GM18909 (cell line): Measurements from ENCODE around the gene ICAM1.
A peak's percentile ranks its signal among the peaks of the same experiment; 100 is the strongest.
"Not testable (repeated sequence)": the region's sequence is repeated elsewhere in the genome, so short reads cannot be mapped to it uniquely, and the experiment has no call there.

Experiments
- ATAC-seq: cut with Tn5 transposase; IDR thresholded peaks from one replicate; pipeline ENCODE4 v1.9.1; 2021; ENCODE audit warnings: mild to moderate bottlenecking; ENCODE audit not compliant: unreplicated experiment, poor library complexity

The ICAM1 gene

DNA sequence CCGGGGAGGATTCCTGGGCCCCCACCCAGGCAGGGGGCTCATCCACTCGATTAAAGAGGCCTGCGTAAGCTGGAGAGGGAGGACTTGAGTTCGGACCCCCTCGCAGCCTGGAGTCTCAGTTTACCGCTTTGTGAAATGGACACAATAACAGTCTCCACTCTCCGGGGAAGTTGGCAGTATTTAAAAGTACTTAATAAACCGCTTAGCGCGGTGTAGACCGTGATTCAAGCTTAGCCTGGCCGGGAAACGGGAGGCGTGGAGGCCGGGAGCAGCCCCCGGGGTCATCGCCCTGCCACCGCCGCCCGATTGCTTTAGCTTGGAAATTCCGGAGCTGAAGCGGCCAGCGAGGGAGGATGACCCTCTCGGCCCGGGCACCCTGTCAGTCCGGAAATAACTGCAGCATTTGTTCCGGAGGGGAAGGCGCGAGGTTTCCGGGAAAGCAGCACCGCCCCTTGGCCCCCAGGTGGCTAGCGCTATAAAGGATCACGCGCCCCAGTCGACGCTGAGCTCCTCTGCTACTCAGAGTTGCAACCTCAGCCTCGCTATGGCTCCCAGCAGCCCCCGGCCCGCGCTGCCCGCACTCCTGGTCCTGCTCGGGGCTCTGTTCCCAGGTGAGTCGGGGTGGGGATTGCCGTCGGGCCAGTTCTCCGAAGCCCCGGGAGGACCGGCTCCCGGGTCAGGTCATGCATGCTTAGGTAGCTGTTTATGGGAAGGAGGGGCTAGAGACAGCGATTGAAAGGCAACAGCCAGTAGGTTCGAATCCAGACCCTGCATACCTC is at the start of gene ICAM1:
ICAM1 (plus strand) TSS at position 505 of the 779 bp plus-strand sequence; CDS start at position 545, 40 bp downstream.
- peak; percentile 52 for ATAC-seq

DNA sequence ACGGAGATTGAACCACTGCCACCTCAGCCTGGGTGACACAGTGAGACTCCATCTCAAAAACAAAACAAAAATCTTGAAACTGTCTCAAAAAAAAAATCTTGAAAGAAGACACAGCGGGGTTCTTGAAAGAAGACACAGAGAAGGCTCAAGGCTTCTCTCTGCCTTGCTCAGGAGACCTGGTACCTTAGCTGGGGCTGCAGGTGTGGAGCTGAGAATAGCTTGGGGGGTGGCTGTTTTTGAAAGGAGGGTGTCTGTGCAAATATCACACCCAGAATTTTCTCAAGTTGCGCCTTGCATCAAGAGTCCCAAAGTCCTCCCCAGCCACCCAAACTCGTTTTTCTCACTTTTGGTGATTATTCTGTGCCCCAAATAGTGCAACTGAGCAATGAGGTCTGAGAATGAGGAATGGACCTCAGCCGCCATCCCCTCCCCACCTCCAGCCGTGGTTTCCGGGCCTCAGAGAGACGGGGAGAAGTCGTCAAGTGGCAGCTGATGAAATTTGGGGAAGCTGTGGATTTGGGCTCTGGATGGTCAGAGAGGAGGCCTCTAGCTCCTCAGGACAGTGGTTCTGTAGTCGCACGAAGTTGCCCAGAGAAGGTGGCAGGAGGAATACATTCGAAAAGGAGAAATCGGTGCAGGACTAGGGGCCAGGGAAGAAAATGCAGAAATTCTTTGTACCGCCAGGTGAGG is 48.6 kb upstream of the ICAM1 start:
- no peak for ATAC-seq

DNA sequence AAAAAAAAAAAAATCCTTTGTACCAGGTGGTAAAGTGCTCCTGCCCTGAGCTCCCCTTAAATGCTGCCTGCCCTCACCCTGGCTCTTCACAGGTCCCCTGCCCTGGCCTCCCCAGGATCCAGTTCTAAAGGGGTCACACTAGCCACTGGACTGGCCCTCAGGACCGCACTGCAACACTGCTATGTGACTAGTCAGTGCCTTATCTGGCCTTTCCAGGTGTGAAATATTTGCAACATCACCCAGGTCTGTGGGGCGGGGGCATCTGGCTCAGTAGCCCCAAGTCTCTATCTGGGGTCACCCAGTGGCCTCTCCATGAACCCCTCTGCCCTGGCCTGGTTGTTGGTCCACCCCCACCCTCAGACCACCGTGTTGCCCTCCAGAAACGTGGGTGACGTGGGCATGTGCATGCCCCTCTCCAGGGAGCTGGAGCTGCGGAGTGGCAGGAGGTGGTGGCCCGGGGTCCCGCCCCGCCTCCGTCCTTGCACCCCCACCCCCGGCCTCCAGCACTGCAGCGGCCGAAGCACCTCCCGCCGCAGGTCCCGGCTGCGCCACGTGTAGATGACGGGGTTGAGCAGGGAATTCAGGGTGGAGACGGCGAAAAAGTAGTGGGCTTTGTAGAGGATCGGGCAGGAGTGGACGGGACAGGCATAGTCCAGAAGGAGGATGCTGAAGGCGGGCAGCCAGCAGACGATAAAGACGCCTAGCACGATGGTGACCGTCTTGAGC is 47.3 kb upstream of the ICAM1 start:
- no peak for ATAC-seq

GRCh38 chr19:10224337-10224736 is 46.6 kb upstream of the ICAM1 start:
- ATAC-seq, result no peak

DNA sequence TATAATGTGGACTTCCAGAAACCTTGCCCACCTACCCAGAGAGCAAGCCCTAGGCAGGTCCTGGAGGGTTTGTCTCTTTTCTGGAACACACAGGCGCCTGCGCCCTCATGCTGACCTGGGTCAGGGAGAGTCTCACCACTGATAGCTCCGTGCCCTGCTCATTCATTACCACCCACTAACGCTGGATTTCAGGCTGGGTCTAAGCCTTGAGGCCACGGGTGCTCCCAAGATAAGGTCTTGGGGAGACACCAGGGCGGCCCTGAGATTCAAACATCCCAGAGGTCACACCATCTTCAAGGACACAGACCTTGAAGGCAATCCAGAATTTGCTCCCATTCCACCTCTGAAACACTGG is 44.9 kb upstream of the ICAM1 start:
- ATAC-seq, result no peak

DNA sequence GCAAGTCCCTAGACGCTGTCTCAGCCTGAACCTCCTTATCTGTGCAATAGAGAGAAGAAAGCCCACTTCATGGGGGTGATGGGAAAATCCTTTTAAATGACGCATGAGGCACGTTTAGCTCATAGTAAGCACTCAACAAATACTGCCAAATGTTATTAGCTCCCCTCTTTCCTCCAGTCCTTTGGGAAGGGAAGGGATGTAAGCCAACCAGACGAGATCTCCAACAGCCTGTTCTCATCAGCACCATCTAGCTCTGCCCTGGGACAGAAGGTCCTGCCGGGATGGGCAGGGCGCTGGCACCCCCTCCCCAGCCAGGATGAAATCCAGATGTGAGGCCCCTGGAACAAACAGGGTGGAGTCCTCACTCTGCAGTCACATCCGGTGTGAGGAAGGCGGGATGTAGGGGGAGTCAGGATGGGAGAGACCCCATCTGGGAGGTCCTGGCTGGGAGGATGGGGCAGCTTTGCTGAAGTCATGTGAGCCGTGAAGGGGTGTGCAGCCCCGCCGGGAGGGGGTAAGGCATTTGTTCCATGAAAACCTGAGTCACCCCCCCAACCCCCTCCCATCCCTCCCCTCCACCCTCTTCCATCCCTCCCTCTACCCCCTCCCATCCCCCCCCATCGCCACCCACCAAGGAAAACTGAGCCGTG is 44.4 kb upstream of the ICAM1 start:
- no peak for ATAC-seq

DNA sequence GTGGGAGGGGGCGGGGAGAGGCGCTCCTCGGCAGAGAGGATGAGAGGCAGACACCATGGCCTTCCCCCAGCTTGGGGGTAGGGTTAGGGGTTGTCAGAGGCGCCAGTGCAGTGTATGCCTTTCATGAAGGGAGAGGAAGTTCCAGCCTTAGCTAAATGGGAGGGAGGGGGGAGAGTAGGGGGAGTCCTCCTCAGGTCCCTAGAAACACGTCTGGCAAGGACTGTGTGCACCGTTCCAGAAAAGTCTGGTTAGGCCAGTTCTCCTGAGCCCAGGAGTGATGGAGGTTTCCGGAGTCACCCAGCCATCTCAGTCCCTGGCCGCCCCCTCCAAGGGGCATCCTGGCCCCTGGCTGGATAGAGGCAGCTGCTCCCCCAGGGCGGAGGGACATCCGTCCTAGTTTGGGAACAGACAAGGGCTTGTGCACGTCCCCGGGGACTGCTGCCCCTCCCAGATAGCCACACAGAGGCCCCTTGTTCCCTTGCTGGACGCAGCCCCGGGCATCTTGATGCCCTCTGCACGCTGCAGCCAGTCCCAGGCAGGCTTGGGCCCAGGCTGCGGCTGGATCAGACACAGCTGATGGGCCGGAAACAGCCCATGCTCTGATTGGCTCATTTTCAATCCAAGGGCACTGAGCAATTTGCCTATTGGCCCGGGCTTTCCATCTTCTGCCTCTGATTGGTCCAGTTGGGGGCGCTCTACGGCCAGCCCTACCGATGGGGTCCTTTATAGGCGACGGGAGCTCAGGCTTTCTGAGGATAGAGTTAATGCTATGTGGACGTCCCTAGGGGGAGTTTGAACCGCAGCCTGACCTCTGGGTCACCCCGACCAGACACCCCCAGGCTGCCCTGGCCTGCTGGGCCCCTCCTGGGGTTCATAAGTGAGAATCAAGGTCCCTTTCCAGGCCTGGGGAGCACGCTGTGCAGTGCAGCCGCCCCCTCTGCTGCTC is 43.6 kb upstream of the ICAM1 start:
- ATAC-seq, result no peak

- no peak for ATAC-seq
These were observed 42.5 kb upstream of the ICAM1 start for GRCh38 chr19:10228393-10228792.

GRCh38 chr19:10228920-10229319 is 42.0 kb upstream of the ICAM1 start:
- no peak for ATAC-seq

GRCh38 chr19:10230173-10230860 is 40.6 kb upstream of the ICAM1 start:
- no peak for ATAC-seq

DNA sequence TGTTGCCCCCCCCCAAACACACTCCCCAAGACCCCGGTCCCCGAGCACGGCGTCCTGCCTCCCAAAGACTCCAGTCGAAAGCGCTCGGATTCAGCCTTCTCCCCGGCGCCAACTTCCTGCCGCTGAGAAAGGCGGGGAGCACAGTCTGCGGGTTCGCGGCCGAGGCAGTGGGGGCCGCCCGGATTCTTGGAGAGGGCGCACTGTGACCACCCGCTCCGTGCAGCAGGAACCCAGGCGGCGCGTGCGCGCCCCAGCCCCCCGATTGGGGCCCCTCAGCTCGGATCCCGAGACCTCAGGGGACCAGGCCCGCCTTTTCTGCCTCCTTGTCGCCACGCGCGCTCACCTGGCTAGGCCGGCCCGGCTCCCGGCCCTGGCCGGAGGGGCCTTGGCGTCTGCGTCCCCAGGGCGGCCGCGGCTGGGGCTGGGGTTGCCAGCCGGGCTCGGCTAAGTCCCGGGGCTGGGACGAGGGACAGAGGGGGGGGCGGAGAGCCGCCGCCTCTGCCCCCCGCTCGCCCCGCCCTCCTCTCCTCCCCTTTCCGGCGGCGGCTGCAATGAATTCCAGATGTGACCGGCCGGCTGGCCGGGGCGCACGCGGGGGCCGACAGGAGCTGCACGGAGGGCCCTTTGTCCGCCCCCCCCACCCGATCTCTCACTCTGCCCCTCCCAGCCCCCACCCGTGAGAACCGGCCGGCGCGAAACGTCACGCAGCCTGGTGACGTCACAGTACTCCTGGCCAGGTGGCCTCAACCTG is 39.9 kb upstream of the ICAM1 start, which contains the start of gene S1PR2:
S1PR2 (minus strand) TSS at position 471 of the 751 bp plus-strand sequence. CDS start 6,426 bp downstream, outside the sequence.
- ATAC-seq, result no peak

DNA sequence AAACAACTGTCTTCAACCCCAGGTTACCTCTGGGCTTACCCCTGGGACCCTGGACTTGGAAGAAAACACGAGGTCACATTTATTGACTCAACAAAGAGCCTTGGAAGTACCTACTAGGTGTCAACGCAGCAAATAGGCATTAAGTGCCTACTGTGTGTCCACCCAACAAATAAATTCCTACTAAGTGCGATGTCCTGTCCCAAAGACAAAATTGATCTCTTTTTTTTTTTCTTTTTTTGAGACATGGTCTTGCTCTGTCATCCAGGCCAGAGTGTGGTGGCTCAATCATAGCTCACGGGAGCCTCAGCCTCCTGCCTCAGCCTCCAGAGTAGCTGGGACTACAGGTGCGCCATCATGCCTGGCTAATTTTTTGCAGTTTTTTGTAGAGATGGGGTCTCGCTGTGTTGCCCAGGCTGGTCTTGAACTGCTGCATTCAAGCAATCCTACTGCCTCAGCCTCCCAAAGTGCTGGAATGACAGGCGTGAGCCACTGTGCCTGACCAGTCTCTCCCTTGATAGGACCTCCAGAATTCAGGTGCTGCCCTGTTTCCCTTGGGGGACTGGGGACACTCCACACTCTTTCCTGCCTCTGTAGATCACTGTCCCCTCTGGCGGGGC is 39.2 kb upstream of the ICAM1 start:
- no peak for ATAC-seq

DNA sequence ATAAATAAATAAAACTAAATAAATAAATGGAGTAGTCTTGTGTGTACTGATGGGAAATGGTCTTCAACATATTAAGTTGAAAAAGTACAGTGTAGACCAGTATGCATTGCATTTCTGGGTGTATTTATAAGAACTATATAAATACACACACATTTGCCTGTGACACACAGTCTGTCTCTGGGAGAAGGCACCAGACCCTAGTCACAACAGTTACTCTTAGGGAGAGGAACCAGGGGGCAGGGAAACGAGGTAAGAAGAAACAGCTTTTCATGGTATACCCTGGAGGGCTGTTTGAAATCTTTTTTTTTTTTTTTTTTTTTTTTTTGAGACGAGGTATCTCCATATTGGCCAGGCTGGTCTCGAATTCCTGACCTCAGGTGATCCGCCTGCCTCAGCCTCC is 37.0 kb upstream of the ICAM1 start:
- no peak for ATAC-seq

GRCh38 chr19:10235003-10235402 is 35.9 kb upstream of the ICAM1 start:
- ATAC-seq, result no peak

DNA sequence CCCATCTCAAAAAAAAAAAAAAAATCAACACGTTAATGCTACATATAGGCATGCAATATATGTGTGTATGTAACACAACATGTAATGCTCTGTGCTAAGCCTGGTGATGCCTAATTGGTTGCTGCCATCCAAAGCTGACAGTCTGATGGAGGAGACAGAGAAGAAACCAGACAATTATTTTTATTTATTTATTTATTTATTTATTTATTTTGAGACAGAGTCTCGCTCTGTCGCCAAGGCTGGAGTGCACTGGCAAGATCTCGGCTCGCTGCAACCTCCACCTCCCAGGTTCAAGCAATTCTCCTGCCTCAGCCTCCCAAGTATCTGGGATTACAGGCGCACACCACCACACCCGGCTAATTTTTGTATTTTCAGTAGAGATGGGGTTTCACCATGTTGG is 35.5 kb upstream of the ICAM1 start:
- not testable (repeated sequence) for ATAC-seq

GRCh38 chr19:10237702-10238101 is 33.2 kb upstream of the ICAM1 start:
- no peak for ATAC-seq

DNA sequence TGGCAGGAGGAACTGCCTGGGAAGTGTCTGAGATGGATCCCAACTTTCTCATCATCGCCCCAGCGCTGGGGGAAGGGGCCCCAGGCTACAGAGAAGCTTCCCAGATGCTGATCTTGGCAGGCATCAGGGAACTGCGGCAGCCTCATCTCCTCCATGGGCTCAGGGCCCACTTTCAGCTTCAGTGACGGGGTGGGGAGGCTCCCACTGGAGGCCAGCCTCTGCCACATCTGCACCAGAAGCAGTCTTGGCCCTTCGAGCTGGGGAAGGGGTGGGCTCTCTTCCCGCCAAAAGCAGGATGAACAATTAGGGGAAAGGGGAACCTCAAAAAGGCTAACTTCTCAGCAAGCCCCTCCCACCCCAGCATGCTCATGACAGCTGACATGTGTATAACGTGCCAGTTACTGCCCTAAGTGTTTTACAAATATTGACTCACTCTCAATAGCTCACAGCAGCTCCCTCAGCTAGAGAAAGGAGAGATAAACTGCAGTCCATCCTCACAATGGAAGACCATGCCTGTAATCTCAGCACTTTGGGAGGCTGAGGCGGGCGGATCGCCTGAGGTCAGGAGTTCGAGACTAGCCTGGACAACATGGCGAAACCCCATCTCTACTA is 32.6 kb upstream of the ICAM1 start:
- ATAC-seq, result no peak
